Activated B cell treated with CpG ODN at 0.5 μM for 24 hours (primary cell): ENCODE data around the gene RASGRP3. TPM values are rescaled to one million over a fixed set of nuclear protein-coding genes. Genes with fewer than 3 reads are reported as not detected.
A peak's percentile ranks its signal among the peaks of the same experiment; 100 is the strongest.

Experiments used
- ATAC-seq: fragments of 200-7000 bp; cut with Tn5 transposase; one replicate; pipeline ENCODE4 v1.10.0; 2021; ENCODE audit warnings: low read depth, mild to moderate bottlenecking, moderate library complexity
- CTCF ChIA-PET: fragments of 350-600 bp; sonication (Branson Sonifier 250); formaldehyde crosslinking; loops from one replicate; lab custom pipeline; 2021; ENCODE audit warnings: antibody characterized with exemption; lab: Charles Lee
- POLR2A ChIA-PET: fragments of 350-600 bp; sonication (Branson Sonifier 250); formaldehyde crosslinking; loops from one replicate; lab custom pipeline; 2021; ENCODE audit warnings: antibody characterized with exemption; lab: Charles Lee
- DNase-seq: peaks from one replicate; pipeline ENCODE4 v3.0.0; 2022
- H3K27ac Mint-ChIP-seq: one replicate; pipeline ENCODE4 v1.8.0; 2020; ENCODE audit warnings: mixed read lengths
- H3K27me3 Mint-ChIP-seq: one replicate; pipeline ENCODE4 v1.8.0; 2021; ENCODE audit warnings: mixed read lengths
- H3K36me3 Mint-ChIP-seq: one replicate; pipeline ENCODE4 v1.8.0; 2021; ENCODE audit warnings: low read depth, mixed read lengths
- H3K4me1 Mint-ChIP-seq: one replicate; pipeline ENCODE4 v1.8.0; 2021; ENCODE audit warnings: mixed read lengths
- H3K4me3 Mint-ChIP-seq: one replicate; pipeline ENCODE4 v1.8.0; 2020; ENCODE audit warnings: mild to moderate bottlenecking, mixed read lengths
- H3K9me3 Mint-ChIP-seq: one replicate; pipeline ENCODE4 v1.8.0; 2020; ENCODE audit warnings: mixed read lengths
- CTCF ChIP-seq: fragments of 200-600 bp; IDR thresholded peaks from one replicate; pipeline ENCODE4 v1.8.0; 2022; ENCODE audit warnings: antibody characterized with exemption, mild to moderate bottlenecking
- intact Hi-C: fragments of 100-400 bp; cut with micrococcal nuclease; formaldehyde crosslinking; loops from one replicate; pipeline ENCODE4 v1.15.1; 2024
- total RNA-seq: library from RNA; stranded (reverse); gene quantifications from 2 replicates; pipeline ENCODE4 v1.2.3, GENCODE V29; 2022

RASGRP3 gene
- total RNA-seq, 1 donor from 2014 or later = 205 TPM

GRCh38 chr2:33491441-33492084 lies 15.1 kb downstream of the RASGRP3 start:
- POLR2A ChIA-PET = interaction anchor here (16.0 kb wide), 1 partner anchor 11 kb away, joined by 421 read pairs; the partner anchor contains the start of gene RASGRP3
- no peak for TF ChIP-seq CTCF
- intact Hi-C loops = no loop called here
- H3K27me3 Mint-ChIP-seq = no peaks in the 10 kb centered on the region
- peak overlapping the region; percentile 87 for H3K27ac Mint-ChIP-seq
- H3K4me3 Mint-ChIP-seq = peak overlapping the region; percentile 52
- ATAC-seq = no peak
- H3K4me1 Mint-ChIP-seq = peaks cover 96% of the 10 kb centered on the region
- DNase-seq = no peak
- peaks cover 59% of the 10 kb centered on the region for H3K36me3 Mint-ChIP-seq
- peaks cover 2% of the 10 kb centered on the region for H3K9me3 Mint-ChIP-seq
- CTCF ChIA-PET = no interaction called here

- POLR2A ChIA-PET = interaction anchor here (0.8 to 16.0 kb wide), 4 partner anchors 9 to 37 kb away, joined by 3 to 421 read pairs (median 40); partner anchors contain the start of gene RASGRP3
- CTCF ChIA-PET = interaction anchor here (3.0 kb wide), 1 partner anchor 16 kb away, joined by 17 read pairs; the partner anchor contains the start of gene RASGRP3
- H3K27ac Mint-ChIP-seq = peak overlapping the region; percentile 87
- peaks cover 97% of the 10 kb centered on the region for H3K4me1 Mint-ChIP-seq
- ATAC-seq = no peak
- no peak for DNase-seq
- intact Hi-C loops = no loop called here
- peaks cover 49% of the 10 kb centered on the region for H3K36me3 Mint-ChIP-seq
- no peaks in the 10 kb centered on the region for H3K27me3 Mint-ChIP-seq
- no peaks in the 10 kb centered on the region for H3K9me3 Mint-ChIP-seq
- H3K4me3 Mint-ChIP-seq = peak overlapping the region; percentile 77
- TF ChIP-seq CTCF = no peak
Measured at GRCh38 chr2:33492399-33493134, 16.1 kb downstream of the RASGRP3 start.

- Mint-ChIP-seq H3K9me3 (no peaks in the 10 kb centered on the region), H3K27me3 (no peaks in the 10 kb centered on the region), H3K4me3 (peak overlapping the region; percentile 77), H3K27ac (peak overlapping the region; percentile 87), H3K4me1 (peaks cover 97% of the 10 kb centered on the region), H3K36me3 (peaks cover 42% of the 10 kb centered on the region)
- ATAC-seq (peak; percentile 12), DNase-seq (no peak)
- intact Hi-C loops = no loop called here
- ChIA-PET CTCF (interaction anchor here (2.5 to 3.0 kb wide), 2 partner anchors 15 to 18 kb away, joined by 5 to 17 read pairs; partner anchors contain the start of gene RASGRP3), POLR2A (interaction anchor here (0.8 to 16.0 kb wide), 5 partner anchors 12 to 40 kb away, joined by 3 to 421 read pairs (median 4); partner anchors contain the start of gene RASGRP3)
- TF ChIP-seq CTCF = no peak
Measured at GRCh38 chr2:33494155-33494779, 17.8 kb downstream of the RASGRP3 start.

- Mint-ChIP-seq H3K27me3 (no peaks in the 10 kb centered on the region), H3K9me3 (no peaks in the 10 kb centered on the region), H3K27ac (peak overlapping the region; percentile 87), H3K4me3 (peak overlapping the region; percentile 54), H3K4me1 (peaks cover 97% of the 10 kb centered on the region), H3K36me3 (peaks cover 44% of the 10 kb centered on the region)
- CTCF ChIA-PET = interaction anchor here (2.5 to 3.0 kb wide), 2 partner anchors 16 to 19 kb away, joined by 5 to 17 read pairs; partner anchors contain the start of gene RASGRP3
- DNase-seq (no peak), ATAC-seq (no peak)
- intact Hi-C loops = no loop called here
- no peak for TF ChIP-seq CTCF
- POLR2A ChIA-PET = interaction anchor here (0.8 to 16.0 kb wide), 4 partner anchors 11 to 35 kb away, joined by 3 to 421 read pairs (median 40); partner anchors contain the start of gene RASGRP3
Measured at GRCh38 chr2:33494877-33495641, 18.6 kb downstream of the RASGRP3 start.
